ENCODE results near the gene SYPL1.
A peak's percentile ranks its signal among the peaks of the same experiment; 100 is the strongest.
"Not testable (repeated sequence)": the region's sequence is repeated elsewhere in the genome, so short reads cannot be mapped to it uniquely, and the experiment has no call there.

SYPL1 gene

GRCh38 chr7:106112118-106112971, at the start of gene SYPL1:
Gene SYPL1 (minus strand): TSS chr7:106112312. CDS start chr7:106112208, 104 bp downstream.
- DNase-seq, result peak; percentile 70 to 89

- no peak for DNase-seq
Observed at GRCh38 chr7:106155027-106155426, 42.9 kb upstream of the SYPL1 start.

GRCh38 chr7:106153891-106154449, 41.9 kb upstream of the SYPL1 start:
- DNase-seq, result peak; percentile 36 to 50

GRCh38 chr7:106152313-106152665, 40.2 kb upstream of the SYPL1 start:
- DNase-seq, result no peak

- DNase-seq, result no peak
Observed at GRCh38 chr7:106151459-106152312, 39.6 kb upstream of the SYPL1 start.

GRCh38 chr7:106143711-106144337, 31.7 kb upstream of the SYPL1 start:
- DNase-seq, result no peak

GRCh38 chr7:106142136-106142535, 30.0 kb upstream of the SYPL1 start:
- DNase-seq, result no peak

- no peak for DNase-seq
Observed at GRCh38 chr7:106140406-106141173, 28.5 kb upstream of the SYPL1 start.

- DNase-seq, result no peak
Observed at GRCh38 chr7:106139265-106140251, 27.4 kb upstream of the SYPL1 start.

- no peak for DNase-seq
Observed at GRCh38 chr7:106138776-106139175, 26.7 kb upstream of the SYPL1 start.

- DNase-seq, result not testable (repeated sequence)
Observed at GRCh38 chr7:106138181-106138580, 26.1 kb upstream of the SYPL1 start.

- DNase-seq, result no peak
Observed at GRCh38 chr7:106134241-106134640, 22.1 kb upstream of the SYPL1 start.

GRCh38 chr7:106129291-106129690, 17.2 kb upstream of the SYPL1 start:
- no peak for DNase-seq

- DNase-seq, result no peak
Observed at GRCh38 chr7:106128836-106129235, 16.7 kb upstream of the SYPL1 start.

GRCh38 chr7:106127984-106128780, 16.1 kb upstream of the SYPL1 start:
- no peak for DNase-seq

GRCh38 chr7:106126170-106126938, 14.2 kb upstream of the SYPL1 start:
- no peak for DNase-seq

GRCh38 chr7:106125417-106125816, 13.3 kb upstream of the SYPL1 start:
- no peak for DNase-seq

- no peak for DNase-seq
Observed at GRCh38 chr7:106124186-106124585, 12.1 kb upstream of the SYPL1 start.

GRCh38 chr7:106122713-106123112, 10.6 kb upstream of the SYPL1 start:
- no peak for DNase-seq
